H1 (cell line): ENCODE data around the gene NOX5.

Experiments used
- CBX8 ChIP-seq: fragments of 300-800, 300-1000 bp; sonication (generic); IDR thresholded peaks from 2 replicates; pipeline ENCODE4 v1.7.1; 2016; ENCODE audit warnings: low read depth, low read length, borderline replicate concordance
- EP300 ChIP-seq, 2 experiments: IDR thresholded peaks; 1 replicate in 1 of 2; 2 replicates in 1 of 2; pipeline ENCODE4 v1.6.1; 2011 to 2012; ENCODE audit warnings: low read depth in 2 of 2, low read length in 2 of 2, mild to moderate bottlenecking in 2 of 2, borderline replicate concordance in 1 of 2, inconsistent platforms in 1 of 2, moderate library complexity in 1 of 2

DNA sequence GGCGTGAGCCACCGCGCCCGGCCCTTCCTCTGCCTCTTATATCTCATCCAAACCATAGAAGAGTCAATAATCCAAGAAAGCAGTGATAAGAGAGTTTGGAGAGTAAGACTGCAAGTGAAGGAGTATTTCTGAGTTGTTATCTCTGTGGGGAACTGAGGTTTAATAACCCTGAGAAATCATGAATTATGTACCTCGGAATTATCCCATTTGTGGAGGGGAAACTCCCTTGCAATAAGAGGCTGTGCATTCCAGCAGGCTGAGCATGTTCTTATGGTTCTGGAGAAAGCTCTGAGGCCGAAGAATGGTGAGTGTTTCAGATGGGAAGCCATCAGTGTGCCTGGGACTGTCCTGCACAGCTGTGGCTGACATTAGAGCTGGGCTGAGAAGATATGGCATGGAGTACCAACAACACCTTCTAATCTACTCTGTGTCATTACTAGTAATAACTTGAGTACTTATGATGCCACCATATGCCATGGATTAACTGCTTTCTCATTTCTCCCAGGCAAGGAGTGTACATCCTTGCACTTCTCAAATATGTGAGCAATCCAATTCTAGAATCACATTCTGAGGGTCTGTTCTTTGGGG, 31.4 kb upstream of the NOX5 start:
- TF ChIP-seq EP300 (IDR thresholded peaks at IDR 0.05; ENCODE audit: borderline replicate concordance in 1 of 2, low read depth in 2 of 2, low read length in 2 of 2) (no peak), CBX8 (no peak)
